H9 (cell line): ENCODE results near the gene FOXP4. TPM values are rescaled to one million over a fixed set of nuclear protein-coding genes. Genes with fewer than 3 reads are reported as not detected.

ENCODE experiments used
- DNase-seq: peaks from one replicate; pipeline ENCODE4 v3.0.0-alpha.2; 2017
- H2AFZ ChIP-seq: one replicate; pipeline ENCODE4 v1.6.1; 2013; ENCODE audit warnings: mild to moderate bottlenecking, low read length, control low read depth, moderate library complexity
- H2AK5ac ChIP-seq: 2 replicates; pipeline ENCODE4 v1.6.1; 2013; ENCODE audit warnings: low read length, control low read depth, mixed read lengths; ENCODE audit not compliant: insufficient read length
- H2BK120ac ChIP-seq: one replicate; pipeline ENCODE4 v1.6.1; 2013; ENCODE audit warnings: low read depth, mild to moderate bottlenecking, low read length, control low read depth, inconsistent platforms; ENCODE audit not compliant: poor library complexity, severe bottlenecking
- H2BK12ac ChIP-seq: 2 replicates; pipeline ENCODE4 v1.6.1; 2013; ENCODE audit warnings: low read length, control low read depth, mixed read lengths, low read depth; ENCODE audit not compliant: insufficient read length
- H2BK15ac ChIP-seq: 2 replicates; pipeline ENCODE4 v1.6.1; 2013; ENCODE audit warnings: low read depth, low read length, control low read depth
- H2BK20ac ChIP-seq: one replicate; pipeline ENCODE4 v1.6.1; 2013; ENCODE audit warnings: low read depth, mild to moderate bottlenecking, low read length, control low read depth, inconsistent platforms; ENCODE audit not compliant: poor library complexity, severe bottlenecking
- H2BK5ac ChIP-seq: 2 replicates; pipeline ENCODE4 v1.6.1; 2013; ENCODE audit warnings: low read length, control low read depth, mixed read lengths; ENCODE audit not compliant: insufficient read length
- H3K14ac ChIP-seq: 2 replicates; pipeline ENCODE4 v1.6.1; 2013; ENCODE audit warnings: low read length, control low read depth; ENCODE audit not compliant: insufficient read depth
- H3K18ac ChIP-seq: 2 replicates; pipeline ENCODE4 v1.6.1; 2013; ENCODE audit warnings: low read depth, mild to moderate bottlenecking, mixed read lengths, low read length, control low read depth; ENCODE audit not compliant: insufficient read length
- H3K23ac ChIP-seq: 2 replicates; pipeline ENCODE4 v1.6.1; 2013; ENCODE audit warnings: low read length, control low read depth, mixed read lengths, low read depth; ENCODE audit not compliant: insufficient read length
- H3K23me2 ChIP-seq: 2 replicates; pipeline ENCODE4 v1.6.1; 2013; ENCODE audit warnings: low read depth, mild to moderate bottlenecking, mixed read lengths, low read length, control low read depth; ENCODE audit not compliant: insufficient read length, poor library complexity, severe bottlenecking
- H3K27ac ChIP-seq: 2 replicates; pipeline ENCODE4 v1.5.1; 2013; ENCODE audit warnings: low read length, control low read depth, mixed read lengths, low read depth; ENCODE audit not compliant: insufficient read length
- H3K27me3 ChIP-seq: 2 replicates; pipeline ENCODE4 v1.6.1; 2013; ENCODE audit warnings: low read length, control low read depth, inconsistent platforms; ENCODE audit not compliant: insufficient read depth
- H3K4ac ChIP-seq: 2 replicates; pipeline ENCODE4 v1.6.1; 2013; ENCODE audit warnings: low read depth, mild to moderate bottlenecking, control low read depth, inconsistent platforms, low read length, moderate library complexity
- H3K4me1 ChIP-seq: 2 replicates; pipeline ENCODE4 v1.6.1; 2013; ENCODE audit warnings: low read length, control low read depth, inconsistent platforms; ENCODE audit not compliant: insufficient read depth
- H3K4me2 ChIP-seq: 2 replicates; pipeline ENCODE4 v1.6.1; 2013; ENCODE audit warnings: low read length, control low read depth, mixed read lengths; ENCODE audit not compliant: insufficient read length, insufficient read depth
- H3K56ac ChIP-seq: 2 replicates; pipeline ENCODE4 v1.6.1; 2013; ENCODE audit warnings: low read depth, mild to moderate bottlenecking, mixed read lengths, low read length, control low read depth; ENCODE audit not compliant: insufficient read length
- H3K79me1 ChIP-seq: 2 replicates; pipeline ENCODE4 v1.6.1; 2013; ENCODE audit warnings: low read depth, mild to moderate bottlenecking, moderate library complexity, low read length, control low read depth, inconsistent platforms; ENCODE audit not compliant: insufficient read depth, poor library complexity, severe bottlenecking
- H3K79me2 ChIP-seq: 2 replicates; pipeline ENCODE4 v1.6.1; 2013; ENCODE audit warnings: low read length, control low read depth, inconsistent platforms; ENCODE audit not compliant: insufficient read depth
- H3K9ac ChIP-seq: 2 replicates; pipeline ENCODE4 v1.6.1; 2013; ENCODE audit warnings: low read length, control low read depth, mixed read lengths; ENCODE audit not compliant: insufficient read length; ENCODE audit errors: extremely low read depth
- H3K9me3 ChIP-seq: one replicate; pipeline ENCODE4 v1.6.1; 2013; ENCODE audit warnings: low read depth, low read length, inconsistent platforms; ENCODE audit not compliant: control insufficient read depth
- H3T11ph ChIP-seq: one replicate; pipeline ENCODE4 v1.6.1; 2013; ENCODE audit warnings: mild to moderate bottlenecking, low read length, control low read depth, inconsistent platforms
- H4K20me1 ChIP-seq: one replicate; pipeline ENCODE4 v1.6.1; 2013; ENCODE audit not compliant: control insufficient read depth, insufficient read length, insufficient read depth
- H4K5ac ChIP-seq: 2 replicates; pipeline ENCODE4 v1.6.1; 2013; ENCODE audit warnings: low read depth, mild to moderate bottlenecking, mixed read lengths, low read length, control low read depth; ENCODE audit not compliant: insufficient read length
- H4K8ac ChIP-seq: replicated peaks from 2 replicates; pipeline ENCODE4 v1.6.1; 2013; ENCODE audit warnings: low read length, control low read depth, mixed read lengths, low read depth; ENCODE audit not compliant: insufficient read length
- H4K91ac ChIP-seq: 2 replicates; pipeline ENCODE4 v1.6.1; 2013; ENCODE audit warnings: low read depth, mild to moderate bottlenecking, moderate library complexity, mixed read lengths, low read length, control low read depth; ENCODE audit not compliant: insufficient read length
- H3K27ac Mint-ChIP-seq, 3 experiments: 2 replicates in 2 of 3; 3 replicates in 1 of 3; pipeline ENCODE4 v1.8.0; 2020 to 2021; ENCODE audit warnings: mixed read lengths in 3 of 3, mild to moderate bottlenecking in 1 of 3, moderate library complexity in 1 of 3
- H3K27me3 Mint-ChIP-seq: 2 replicates; pipeline ENCODE4 v1.8.0; 2021; ENCODE audit warnings: low read depth, mild to moderate bottlenecking, moderate library complexity, mixed read lengths
- H3K36me3 Mint-ChIP-seq, 3 experiments: 2 replicates in 2 of 3; 3 replicates in 1 of 3; pipeline ENCODE4 v1.8.0; 2020 to 2021; ENCODE audit warnings: low read depth in 3 of 3, mixed read lengths in 3 of 3; ENCODE audit not compliant: insufficient read depth in 1 of 3
- H3K4me1 Mint-ChIP-seq, 2 experiments: 2 replicates each; pipeline ENCODE4 v1.8.0; 2020; ENCODE audit warnings: mixed read lengths in 2 of 2
- H3K4me3 Mint-ChIP-seq, 2 experiments: 2 replicates in 1 of 2; 3 replicates in 1 of 2; pipeline ENCODE4 v1.8.0; 2020 to 2021; ENCODE audit warnings: mild to moderate bottlenecking in 2 of 2, mixed read lengths in 2 of 2, moderate library complexity in 1 of 2
- H3K9me3 Mint-ChIP-seq, 2 experiments: 2 replicates in 1 of 2; 3 replicates in 1 of 2; pipeline ENCODE4 v1.8.0; 2020; ENCODE audit warnings: mild to moderate bottlenecking in 2 of 2, mixed read lengths in 2 of 2, moderate library complexity in 1 of 2
- CTCF ChIP-seq: fragments of 200-600 bp; sonication (generic); conservative IDR thresholded peaks from 3 replicates; pipeline ENCODE4 v1.8.0; 2021; ENCODE audit warnings: antibody characterized with exemption, mild to moderate bottlenecking
- WGBS: extraction: QIAGEN DNeasy Blood & Tissue Kit; methylation state at CpG from one replicate; pipeline ENCODE4 v1.1.7; 2013; ENCODE audit warnings: missing lambda C conversion rate, low lambda C conversion rate, mixed read lengths; ENCODE audit not compliant: insufficient read length; ENCODE audit errors: extremely low coverage; 5-methylcytosine and 5-hydroxymethylcytosine counted together
- total RNA-seq: library from RNA; stranded (reverse); gene quantifications from 2 replicates; pipeline ENCODE4 v1.2.1, GENCODE V29; 2021

FOXP4 gene
- total RNA-seq, 1 experiment from 2014 or later, result 18.2 TPM

DNA sequence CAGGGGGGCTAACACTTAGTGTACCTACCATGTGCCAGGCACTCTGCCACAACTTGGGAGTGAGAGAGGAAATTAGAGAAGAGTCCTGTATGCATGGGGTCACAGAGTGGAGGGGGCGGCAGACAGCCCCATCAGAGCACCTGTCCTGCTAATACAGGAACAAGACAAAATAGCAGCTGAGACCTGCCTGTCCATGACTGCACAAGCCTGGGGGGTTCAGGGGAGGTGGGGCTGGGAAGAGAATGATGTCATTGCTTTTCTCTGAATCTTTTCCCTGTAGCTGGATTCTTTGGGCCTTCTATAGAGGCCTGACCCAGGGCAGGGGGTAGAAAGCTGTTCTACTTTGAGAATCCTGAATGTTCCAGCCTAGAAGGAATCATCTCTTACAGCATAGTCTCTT, 37.4 kb downstream of the FOXP4 start:
- no peak overlapping the region for H4K5ac ChIP-seq
- no peak overlapping the region for H2BK20ac ChIP-seq
- no peak overlapping the region for H2AFZ ChIP-seq
- WGBS, result no CpG with 5 or more reads among the region's 1 CpG
- H3K27ac ChIP-seq, result no peak overlapping the region
- no peak overlapping the region for H2BK12ac ChIP-seq
- no peaks in the 10 kb centered on the region for H3K23me2 ChIP-seq
- no peaks in the 10 kb centered on the region for H3K79me2 ChIP-seq
- H2AK5ac ChIP-seq, result no peak overlapping the region
- no peak overlapping the region for H3K23ac ChIP-seq
- no peak overlapping the region for H3K18ac ChIP-seq
- H3K9me3 ChIP-seq, result no peaks in the 10 kb centered on the region
- no peaks in the 10 kb centered on the region for H3K27me3 ChIP-seq
- H3K79me1 ChIP-seq, result no peaks in the 10 kb centered on the region
- H3K36me3 Mint-ChIP-seq, result peaks cover 4 to 18% (median 10%) of the 10 kb centered on the region in 3 experiments; a peak in 6 of 7 replicates
- no peak overlapping the region for H2BK15ac ChIP-seq
- H4K8ac ChIP-seq, result no peak overlapping the region
- no peak overlapping the region for H3K9ac ChIP-seq
- no peak overlapping the region for H3K4me2 ChIP-seq
- no peaks in the 10 kb centered on the region for H4K20me1 ChIP-seq
- peaks cover 8% of the 10 kb centered on the region; the same call in 1 of the 2 replicates for H3K4me1 ChIP-seq
- H3K9me3 Mint-ChIP-seq, result no peaks in the 10 kb centered on the region
- no peak overlapping the region for H4K91ac ChIP-seq
- no peak overlapping the region for H3T11ph ChIP-seq
- peak overlapping the region in 1 of 3 experiments; percentile 48; a peak in 2 of 7 replicates for H3K27ac Mint-ChIP-seq
- peaks cover 47 to 87% of the 10 kb centered on the region in 2 experiments for H3K4me1 Mint-ChIP-seq
- H3K27me3 Mint-ChIP-seq, result peaks cover 4% of the 10 kb centered on the region
- no peak overlapping the region for H2BK5ac ChIP-seq
- no peak for DNase-seq
- H3K4me3 Mint-ChIP-seq, result no peak overlapping the region
- no peak overlapping the region for H3K4ac ChIP-seq
- no peak overlapping the region for H3K14ac ChIP-seq
- TF ChIP-seq CTCF, result no peak
- no peak overlapping the region for H3K56ac ChIP-seq
- no peak overlapping the region for H2BK120ac ChIP-seq
